ENCODE results near the gene ADRA2B.

ADRA2B gene

DNA sequence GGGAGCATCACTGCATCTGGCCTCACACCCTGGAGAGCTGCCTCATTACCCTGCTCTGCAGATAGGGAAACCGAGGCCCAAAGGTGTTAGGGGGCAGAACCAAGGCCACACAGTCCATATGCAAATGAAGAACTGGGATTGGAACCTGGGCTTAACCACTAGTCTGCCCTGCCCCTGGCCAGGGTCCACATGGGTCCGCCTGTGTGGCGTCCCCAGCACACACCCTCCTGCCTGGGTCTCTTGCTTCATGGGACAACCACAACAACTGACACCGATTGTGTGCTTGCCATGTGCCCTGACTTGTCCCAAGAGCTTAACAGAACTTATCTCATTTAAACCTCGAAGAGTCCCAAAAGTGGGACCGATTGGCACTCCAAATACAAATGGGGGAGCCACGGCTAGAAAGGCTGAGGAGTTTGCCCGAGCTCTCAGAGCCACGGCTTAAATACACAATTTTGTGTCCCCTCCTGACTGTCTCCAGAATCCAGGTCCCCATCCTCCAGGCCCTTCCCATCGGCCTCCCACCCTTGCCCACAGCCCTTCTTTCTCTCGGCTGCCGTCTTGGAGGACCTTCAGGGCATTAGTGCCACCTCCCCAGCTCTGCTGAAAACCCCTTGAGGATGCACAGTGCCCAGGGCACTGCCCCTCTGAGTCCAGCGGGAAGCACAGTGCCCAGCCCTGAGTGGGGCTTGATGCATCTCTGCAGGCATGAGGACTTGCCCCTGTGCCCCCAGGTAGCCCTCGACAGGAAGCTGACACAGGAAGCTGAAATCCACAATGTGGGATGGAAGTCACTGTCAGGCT is 34.6 kb upstream of the ADRA2B start:
- H3K4me1 ChIP-seq (ENCODE audit: insufficient read depth, low read length, severe bottlenecking): peaks cover 35% of the 10 kb centered on the region
- H3K4me2 ChIP-seq (ENCODE audit: low read length): no peak overlapping the region

DNA sequence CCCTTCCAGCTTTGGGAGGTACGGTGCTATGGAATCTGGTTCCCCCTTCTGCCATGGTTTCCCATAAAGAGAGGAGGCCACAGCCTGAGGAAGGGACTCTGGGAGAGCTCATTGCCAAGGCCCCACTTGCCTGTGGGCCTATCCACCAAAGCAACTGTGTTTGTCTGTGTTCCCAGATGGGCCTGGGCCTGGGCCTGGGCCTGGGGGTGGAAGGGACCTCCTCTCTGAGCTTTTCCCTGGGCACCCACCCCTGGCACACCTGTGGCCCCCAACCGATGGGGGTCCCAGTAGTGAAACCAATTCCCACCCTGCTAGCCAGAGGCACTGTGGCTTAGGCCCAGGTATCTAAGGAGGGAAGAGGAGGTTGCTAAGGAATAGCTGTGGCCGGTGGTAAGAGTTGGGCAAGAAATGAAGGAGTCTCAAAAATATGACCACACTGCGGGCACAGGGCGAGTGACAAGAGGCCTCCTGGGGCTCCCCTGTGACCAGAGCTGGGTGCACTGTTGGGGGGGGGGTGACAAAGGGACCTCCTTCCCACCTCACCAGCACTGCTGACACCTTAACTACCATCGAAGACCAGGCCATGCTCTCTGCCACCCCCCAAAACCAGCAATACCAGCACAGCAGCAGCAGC is 33.8 kb upstream of the ADRA2B start:
- Histone ChIP-seq H3K27me3 (ENCODE audit: insufficient read depth, low read length) (no peaks in the 10 kb centered on the region), H3K9ac (ENCODE audit: low read length) (no peak overlapping the region), H3K4me1 (ENCODE audit: insufficient read depth, low read length, severe bottlenecking) (peaks cover 42% of the 10 kb centered on the region), H3K27ac (ENCODE audit: low read depth, low read length, poor library complexity, severe bottlenecking) (no peak overlapping the region), H3F3A (ENCODE audit: insufficient read depth, low read length) (no peaks in the 10 kb centered on the region), H3K4me3 (ENCODE audit: low read depth, low read length, poor library complexity, severe bottlenecking) (no peak overlapping the region), H3K79me2 (ENCODE audit: insufficient read depth, low read length) (no peaks in the 10 kb centered on the region), H3K36me3 (ENCODE audit: insufficient read depth, low read length) (no peaks in the 10 kb centered on the region), H3K9me2 (ENCODE audit: low read depth, low read length) (no peaks in the 10 kb centered on the region), H3K9me3 (ENCODE audit: low read length) (no peaks in the 10 kb centered on the region), H2AFZ (ENCODE audit: low read length) (no peak overlapping the region), H3K4me2 (ENCODE audit: low read length) (no peak overlapping the region), H4K20me1 (ENCODE audit: insufficient read depth, low read length) (no peaks in the 10 kb centered on the region)
- TF ChIP-seq, protein P1, sequence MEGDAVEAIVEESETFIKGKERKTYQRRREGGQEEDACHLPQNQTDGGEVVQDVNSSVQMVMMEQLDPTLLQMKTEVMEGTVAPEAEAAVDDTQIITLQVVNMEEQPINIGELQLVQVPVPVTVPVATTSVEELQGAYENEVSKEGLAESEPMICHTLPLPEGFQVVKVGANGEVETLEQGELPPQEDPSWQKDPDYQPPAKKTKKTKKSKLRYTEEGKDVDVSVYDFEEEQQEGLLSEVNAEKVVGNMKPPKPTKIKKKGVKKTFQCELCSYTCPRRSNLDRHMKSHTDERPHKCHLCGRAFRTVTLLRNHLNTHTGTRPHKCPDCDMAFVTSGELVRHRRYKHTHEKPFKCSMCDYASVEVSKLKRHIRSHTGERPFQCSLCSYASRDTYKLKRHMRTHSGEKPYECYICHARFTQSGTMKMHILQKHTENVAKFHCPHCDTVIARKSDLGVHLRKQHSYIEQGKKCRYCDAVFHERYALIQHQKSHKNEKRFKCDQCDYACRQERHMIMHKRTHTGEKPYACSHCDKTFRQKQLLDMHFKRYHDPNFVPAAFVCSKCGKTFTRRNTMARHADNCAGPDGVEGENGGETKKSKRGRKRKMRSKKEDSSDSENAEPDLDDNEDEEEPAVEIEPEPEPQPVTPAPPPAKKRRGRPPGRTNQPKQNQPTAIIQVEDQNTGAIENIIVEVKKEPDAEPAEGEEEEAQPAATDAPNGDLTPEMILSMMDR (IDR thresholded peaks at IDR 0.05; ENCODE audit: low read length): no peak
- no peak for TF ChIP-seq EZH2 (IDR thresholded peaks at IDR 0.05; ENCODE audit: borderline replicate concordance, low read length)

More for the DNA sequence above, 34.6 kb upstream of the ADRA2B start:
- H3K9me3 ChIP-seq (ENCODE audit: low read length): no peaks in the 10 kb centered on the region
- no peaks in the 10 kb centered on the region for H3F3A ChIP-seq (ENCODE audit: insufficient read depth, low read length)
- no peaks in the 10 kb centered on the region for H3K79me2 ChIP-seq (ENCODE audit: insufficient read depth, low read length)
- no peak overlapping the region for H2AFZ ChIP-seq (ENCODE audit: low read length)
- H4K20me1 ChIP-seq (ENCODE audit: insufficient read depth, low read length): no peaks in the 10 kb centered on the region
- TF ChIP-seq EZH2 (IDR thresholded peaks at IDR 0.05; ENCODE audit: borderline replicate concordance, low read length): no peak
- TF ChIP-seq, protein P1 (IDR thresholded peaks at IDR 0.05; ENCODE audit: low read length): no peak
- no peak overlapping the region for H3K27ac ChIP-seq (ENCODE audit: low read depth, low read length, poor library complexity, severe bottlenecking)
- no peak overlapping the region for H3K9ac ChIP-seq (ENCODE audit: low read length)
- H3K27me3 ChIP-seq (ENCODE audit: insufficient read depth, low read length): no peaks in the 10 kb centered on the region
- H3K36me3 ChIP-seq (ENCODE audit: insufficient read depth, low read length): no peaks in the 10 kb centered on the region
- H3K9me2 ChIP-seq (ENCODE audit: low read depth, low read length): no peaks in the 10 kb centered on the region
- no peak overlapping the region for H3K4me3 ChIP-seq (ENCODE audit: low read depth, low read length, poor library complexity, severe bottlenecking)

DNA sequence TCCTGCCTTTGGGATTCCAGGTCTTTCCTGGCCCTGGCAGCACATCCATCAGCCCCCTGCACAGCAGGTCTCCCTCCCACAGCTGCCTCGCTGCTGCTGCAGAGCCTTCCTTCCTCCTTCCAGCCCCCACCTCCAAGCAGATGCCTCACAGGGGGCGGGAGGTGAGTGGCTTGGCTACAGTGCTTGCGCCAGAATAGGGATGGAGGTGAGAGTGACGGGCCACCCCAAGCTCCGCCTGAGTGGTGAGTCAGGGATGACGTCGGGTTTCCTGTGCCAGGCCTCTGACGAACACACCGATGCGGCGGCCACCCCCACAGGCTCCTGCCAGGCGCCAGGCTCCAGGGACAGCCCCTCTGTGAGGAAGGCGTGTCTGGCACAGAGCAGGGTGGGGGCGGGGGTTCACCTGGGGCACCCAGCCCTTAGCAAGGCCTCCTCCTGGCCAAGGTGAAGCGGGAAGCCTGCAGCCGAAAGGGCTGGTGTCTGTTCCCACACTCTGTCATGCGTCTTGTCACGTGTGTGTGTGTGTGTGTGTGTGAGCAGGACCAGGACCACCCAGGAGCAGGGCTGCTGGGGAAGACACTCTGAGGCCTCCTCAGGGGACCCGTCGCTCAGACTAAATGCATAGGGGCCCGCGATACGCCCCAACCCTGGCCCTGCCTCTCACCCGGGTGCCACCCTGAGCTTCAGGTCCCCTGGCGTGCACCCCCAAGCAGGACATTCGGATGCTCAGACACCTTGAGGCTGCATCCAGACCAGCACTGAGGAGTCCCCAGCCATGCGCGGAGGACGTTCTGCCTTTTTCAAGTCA is 32.2 kb upstream of the ADRA2B start:
- Histone ChIP-seq H3F3A (ENCODE audit: insufficient read depth, low read length) (no peaks in the 10 kb centered on the region), H3K79me2 (ENCODE audit: insufficient read depth, low read length) (no peaks in the 10 kb centered on the region), H3K9ac (ENCODE audit: low read length) (peak overlapping the region; percentile 90; the same call in 1 of the 2 replicates), H3K4me1 (ENCODE audit: insufficient read depth, low read length, severe bottlenecking) (peaks cover 53% of the 10 kb centered on the region), H2AFZ (ENCODE audit: low read length) (no peak overlapping the region), H3K27ac (ENCODE audit: low read depth, low read length, poor library complexity, severe bottlenecking) (peak overlapping the region; percentile 91), H3K4me2 (ENCODE audit: low read length) (peak overlapping the region; percentile 60), H4K20me1 (ENCODE audit: insufficient read depth, low read length) (no peaks in the 10 kb centered on the region), H3K36me3 (ENCODE audit: insufficient read depth, low read length) (peaks cover 12% of the 10 kb centered on the region), H3K9me3 (ENCODE audit: low read length) (no peaks in the 10 kb centered on the region), H3K9me2 (ENCODE audit: low read depth, low read length) (no peaks in the 10 kb centered on the region), H3K4me3 (ENCODE audit: low read depth, low read length, poor library complexity, severe bottlenecking) (peak overlapping the region; percentile 32), H3K27me3 (ENCODE audit: insufficient read depth, low read length) (no peaks in the 10 kb centered on the region)
- TF ChIP-seq, protein P1 (IDR thresholded peaks at IDR 0.05; ENCODE audit: low read length): no peak
- no peak for TF ChIP-seq EZH2 (IDR thresholded peaks at IDR 0.05; ENCODE audit: borderline replicate concordance, low read length)

All from OCI-LY1 (cell line).